CD4-positive, CD25-positive, alpha-beta regulatory T cell (primary cell): ENCODE data around the gene POC5. TPM values are rescaled to one million over a fixed set of nuclear protein-coding genes. Genes with fewer than 3 reads are reported as not detected.

Experiments
- ATAC-seq, 2 donors: fragments of 150-1000 bp; cut with Tn5 transposase; one replicate each; pipeline ENCODE4 v1.10.0; 2021; ENCODE audit warnings: low read depth in 2 of 2, moderate number of reproducible peaks in 2 of 2, moderate library complexity in 1 of 2
- DNase-seq, 3 donors: peaks; one replicate each; pipeline versions ENCODE4 v3.0.0 to v3.0.0-alpha.2; 2012 to 2022; ENCODE audit warnings: mixed read lengths in 1 of 3
- H3K27ac ChIP-seq: one replicate; pipeline ENCODE4 v1.7.0; 2013; ENCODE audit warnings: mild to moderate bottlenecking, low read length; ENCODE audit not compliant: insufficient read depth, poor library complexity, severe bottlenecking
- H3K27me3 ChIP-seq: one replicate; pipeline ENCODE4 v1.7.0; 2013; ENCODE audit warnings: low read length; ENCODE audit not compliant: control insufficient read depth, insufficient read depth
- H3K36me3 ChIP-seq: one replicate; pipeline ENCODE4 v1.7.0; 2013; ENCODE audit warnings: mild to moderate bottlenecking, low read length, moderate library complexity; ENCODE audit not compliant: control insufficient read depth, insufficient read depth
- H3K4me1 ChIP-seq: 2 replicates; pipeline ENCODE4 v1.7.0; 2013; ENCODE audit warnings: mild to moderate bottlenecking, low read length; ENCODE audit not compliant: insufficient read depth, control insufficient read depth, poor library complexity, severe bottlenecking
- H3K4me3 ChIP-seq: one replicate; pipeline ENCODE4 v1.7.0; 2013; ENCODE audit warnings: low read depth, mild to moderate bottlenecking, low read length, moderate library complexity
- H3K9me3 ChIP-seq, 2 experiments: 1 replicate in 1 of 2; 2 replicates in 1 of 2; pipeline ENCODE4 v1.7.0; 2013; ENCODE audit warnings: low read length in 2 of 2, mild to moderate bottlenecking in 1 of 2, moderate library complexity in 1 of 2; ENCODE audit not compliant: control insufficient read depth in 2 of 2
- H3K27ac Mint-ChIP-seq, 3 donors: one replicate each; pipeline ENCODE4 v1.8.0; 2020 to 2022; ENCODE audit warnings: mild to moderate bottlenecking in 3 of 3, mixed read lengths in 3 of 3, moderate library complexity in 2 of 3
- H3K27me3 Mint-ChIP-seq: one replicate; pipeline ENCODE4 v1.8.0; 2022; ENCODE audit warnings: mild to moderate bottlenecking, mixed read lengths
- H3K36me3 Mint-ChIP-seq: one replicate; pipeline ENCODE4 v1.8.0; 2020; ENCODE audit warnings: mixed read lengths
- H3K4me1 Mint-ChIP-seq, 4 donors: one replicate each; pipeline ENCODE4 v1.8.0; 2020 to 2022; ENCODE audit warnings: mixed read lengths in 4 of 4, mild to moderate bottlenecking in 1 of 4
- H3K4me3 Mint-ChIP-seq, 4 donors: one replicate each; pipeline ENCODE4 v1.8.0; 2020 to 2022; ENCODE audit warnings: mild to moderate bottlenecking in 4 of 4, mixed read lengths in 4 of 4, moderate library complexity in 3 of 4
- H3K9me3 Mint-ChIP-seq, 7 donors: one replicate each; pipeline ENCODE4 v1.8.0; 2020 to 2022; ENCODE audit warnings: mixed read lengths in 7 of 7, mild to moderate bottlenecking in 3 of 7, moderate library complexity in 2 of 7
- polyA plus RNA-seq, 4 donors: library from polyadenylated mRNA; unstranded; fragments of 300-500 nt; fragmentation: Illumina TruSeq; gene quantifications; one replicate each; pipeline ENCODE4 v1.2.3, GENCODE V29; 2021
- total RNA-seq: library from RNA; stranded (reverse); gene quantifications from one replicate; pipeline ENCODE4 v1.2.3, GENCODE V29; 2022

POC5 gene
- total and polyA plus RNA-seq, 5 donors from 2014 or later: 13.7 to 21.2 (median 17.5) TPM

- H3K36me3 Mint-ChIP-seq: no peaks in the 10 kb centered on the region
- peaks cover 6 to 21% (median 12%) of the 10 kb centered on the region in 4 donors for H3K4me1 Mint-ChIP-seq
- DNase-seq (no peak), ATAC-seq (no peak)
- peaks cover 25% of the 10 kb centered on the region for H3K27me3 Mint-ChIP-seq
- H3K36me3 ChIP-seq: no peaks in the 10 kb centered on the region
- peak overlapping the region in 1 of 4 donors; percentile 36 for H3K4me3 Mint-ChIP-seq
- H3K4me1 ChIP-seq: peaks cover 16% of the 10 kb centered on the region
- no peak overlapping the region for H3K4me3 ChIP-seq
- peaks cover 0 to 2% (median 0%) of the 10 kb centered on the region in 7 donors for H3K9me3 Mint-ChIP-seq
- H3K9me3 ChIP-seq: no peaks in the 10 kb centered on the region
- H3K27ac Mint-ChIP-seq: no peak overlapping the region
- no peak overlapping the region for H3K27ac ChIP-seq
- peaks cover 21% of the 10 kb centered on the region for H3K27me3 ChIP-seq
These were observed 3.6 kb upstream of the POC5 start for GRCh38 chr5:75720882-75721281.

DNA sequence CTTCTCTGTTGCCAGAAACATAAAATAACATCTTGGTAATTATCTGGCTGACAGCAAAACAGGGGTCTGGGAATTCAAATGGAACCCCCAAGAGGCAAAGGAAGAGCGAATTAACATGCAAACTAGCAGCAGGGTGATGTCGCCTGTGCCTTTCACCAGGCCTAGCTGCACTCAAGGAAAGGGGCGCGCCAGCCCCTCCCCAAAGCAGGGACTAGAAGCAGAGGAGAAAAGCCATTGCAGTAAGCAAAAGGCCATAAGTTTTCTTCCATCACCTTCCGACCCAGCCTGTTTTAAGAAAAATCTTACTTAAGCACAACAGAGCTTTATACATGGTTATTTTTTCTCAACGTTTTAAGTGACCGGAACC lies 539 bp downstream of the POC5 start:
- Mint-ChIP-seq H3K27ac (peak overlapping the region; percentile 95 to 99 (median 99)), H3K4me3 (peak overlapping the region; percentile 99 to 100 (median 100)), H3K27me3 (peaks cover 15% of the 10 kb centered on the region), H3K9me3 (no peaks in the 10 kb centered on the region), H3K4me1 (peaks cover 30 to 47% (median 42%) of the 10 kb centered on the region in 4 donors), H3K36me3 (peaks cover 18% of the 10 kb centered on the region)
- Histone ChIP-seq H3K36me3 (peaks cover 16% of the 10 kb centered on the region), H3K4me1 (peaks cover 20% of the 10 kb centered on the region), H3K27ac (peak overlapping the region; percentile 89), H3K4me3 (peak overlapping the region; percentile 98), H3K9me3 (no peaks in the 10 kb centered on the region), H3K27me3 (peaks cover 7% of the 10 kb centered on the region)
- DNase-seq: no peak
- ATAC-seq: no peak

- DNase-seq: no peak
- no peak overlapping the region for H3K27ac Mint-ChIP-seq
- H3K27ac ChIP-seq: no peak overlapping the region
- peaks cover 38 to 46% (median 41%) of the 10 kb centered on the region in 4 donors for H3K4me1 Mint-ChIP-seq
- H3K4me1 ChIP-seq: peaks cover 16% of the 10 kb centered on the region
- no peaks in the 10 kb centered on the region for H3K9me3 ChIP-seq
- peaks cover 2% of the 10 kb centered on the region for H3K27me3 Mint-ChIP-seq
- no peaks in the 10 kb centered on the region for H3K27me3 ChIP-seq
- no peak overlapping the region for H3K4me3 Mint-ChIP-seq
- no peaks in the 10 kb centered on the region for H3K9me3 Mint-ChIP-seq
- peaks cover 27% of the 10 kb centered on the region for H3K36me3 ChIP-seq
- H3K4me3 ChIP-seq: no peak overlapping the region
- peaks cover 28% of the 10 kb centered on the region for H3K36me3 Mint-ChIP-seq
- no peak for ATAC-seq
These were observed 5.1 kb downstream of the POC5 start for GRCh38 chr5:75712091-75712490.

DNA sequence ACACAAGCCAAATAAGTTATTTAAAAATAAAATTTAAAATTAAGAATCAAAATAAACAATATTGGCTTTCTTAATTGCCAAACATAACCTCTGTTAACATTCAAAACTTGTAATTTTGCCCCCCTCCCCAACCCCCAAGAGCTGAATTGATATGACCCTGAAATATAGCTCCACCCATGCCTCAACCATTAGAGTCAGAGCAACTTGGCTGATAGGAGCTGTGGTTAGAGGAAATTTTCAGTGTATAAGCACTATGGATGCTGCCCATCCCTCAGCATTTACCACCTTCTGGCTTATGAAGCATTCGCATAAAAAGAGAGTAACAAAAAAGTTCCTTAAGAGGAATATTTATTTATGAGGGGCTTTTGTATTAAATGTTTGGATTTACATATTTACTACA lies 6.1 kb downstream of the POC5 start:
- Mint-ChIP-seq H3K4me1 (peaks cover 32 to 40% (median 38%) of the 10 kb centered on the region in 4 donors), H3K27me3 (no peaks in the 10 kb centered on the region), H3K27ac (no peak overlapping the region), H3K4me3 (no peak overlapping the region), H3K36me3 (peaks cover 29% of the 10 kb centered on the region), H3K9me3 (no peaks in the 10 kb centered on the region)
- Histone ChIP-seq H3K36me3 (peaks cover 27% of the 10 kb centered on the region), H3K27ac (no peak overlapping the region), H3K4me3 (no peak overlapping the region), H3K4me1 (peaks cover 7% of the 10 kb centered on the region), H3K9me3 (no peaks in the 10 kb centered on the region), H3K27me3 (no peaks in the 10 kb centered on the region)
- ATAC-seq: no peak
- no peak for DNase-seq

GRCh38 chr5:75710637-75711036 lies 6.6 kb downstream of the POC5 start:
- H3K4me3 Mint-ChIP-seq: no peak overlapping the region
- no peak for ATAC-seq
- H3K36me3 ChIP-seq: peaks cover 27% of the 10 kb centered on the region
- peak overlapping the region in 1 of 3 donors; percentile 78 for H3K27ac Mint-ChIP-seq
- H3K27me3 ChIP-seq: no peaks in the 10 kb centered on the region
- H3K9me3 Mint-ChIP-seq: no peaks in the 10 kb centered on the region
- H3K27me3 Mint-ChIP-seq: no peaks in the 10 kb centered on the region
- no peaks in the 10 kb centered on the region for H3K9me3 ChIP-seq
- H3K27ac ChIP-seq: no peak overlapping the region
- DNase-seq: no peak
- H3K36me3 Mint-ChIP-seq: peaks cover 28% of the 10 kb centered on the region
- peaks cover 2% of the 10 kb centered on the region for H3K4me1 ChIP-seq
- H3K4me1 Mint-ChIP-seq: peaks cover 28 to 40% (median 35%) of the 10 kb centered on the region in 4 donors
- H3K4me3 ChIP-seq: no peak overlapping the region

- H3K9me3 ChIP-seq: no peaks in the 10 kb centered on the region
- Mint-ChIP-seq H3K4me1 (peaks cover 10 to 26% (median 15%) of the 10 kb centered on the region in 4 donors), H3K27ac (peak overlapping the region in 1 of 3 donors; percentile 60), H3K4me3 (no peak overlapping the region), H3K36me3 (peaks cover 22% of the 10 kb centered on the region), H3K9me3 (no peaks in the 10 kb centered on the region), H3K27me3 (no peaks in the 10 kb centered on the region)
- H3K36me3 ChIP-seq: peaks cover 41% of the 10 kb centered on the region
- ATAC-seq: no peak
- DNase-seq: no peak
- no peaks in the 10 kb centered on the region for H3K27me3 ChIP-seq
- no peak overlapping the region for H3K4me3 ChIP-seq
- H3K27ac ChIP-seq: no peak overlapping the region
- no peaks in the 10 kb centered on the region for H3K4me1 ChIP-seq
These were observed 9.2 kb downstream of the POC5 start for GRCh38 chr5:75707911-75708509.

DNA sequence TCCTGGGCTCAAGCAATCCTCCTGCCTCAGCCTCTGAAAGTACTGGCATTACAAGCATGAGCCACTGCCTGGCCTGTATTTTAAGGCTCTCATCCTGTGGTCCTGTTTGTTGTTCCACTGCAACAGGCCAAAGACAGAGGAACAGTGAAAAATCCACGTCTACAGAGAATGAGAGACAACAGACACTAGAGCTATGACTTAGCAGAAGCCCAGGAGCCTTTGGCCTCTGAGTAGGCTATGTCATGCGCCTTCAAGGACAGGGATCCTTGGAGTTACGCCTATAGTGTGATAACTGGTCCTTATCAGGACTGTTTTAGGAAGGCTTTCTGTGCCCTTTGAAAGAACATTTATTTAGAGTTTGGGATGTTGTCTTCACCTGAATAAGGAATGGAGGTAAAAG lies 10.5 kb downstream of the POC5 start:
- Histone ChIP-seq H3K27ac (no peak overlapping the region), H3K9me3 (no peaks in the 10 kb centered on the region), H3K27me3 (no peaks in the 10 kb centered on the region), H3K4me3 (no peak overlapping the region), H3K4me1 (no peaks in the 10 kb centered on the region), H3K36me3 (peaks cover 41% of the 10 kb centered on the region)
- Mint-ChIP-seq H3K4me3 (no peak overlapping the region), H3K9me3 (no peaks in the 10 kb centered on the region), H3K27me3 (no peaks in the 10 kb centered on the region), H3K36me3 (peaks cover 32% of the 10 kb centered on the region), H3K27ac (no peak overlapping the region), H3K4me1 (peaks cover 11 to 21% (median 12%) of the 10 kb centered on the region in 4 donors)
- ATAC-seq (no peak), DNase-seq (no peak)

DNA sequence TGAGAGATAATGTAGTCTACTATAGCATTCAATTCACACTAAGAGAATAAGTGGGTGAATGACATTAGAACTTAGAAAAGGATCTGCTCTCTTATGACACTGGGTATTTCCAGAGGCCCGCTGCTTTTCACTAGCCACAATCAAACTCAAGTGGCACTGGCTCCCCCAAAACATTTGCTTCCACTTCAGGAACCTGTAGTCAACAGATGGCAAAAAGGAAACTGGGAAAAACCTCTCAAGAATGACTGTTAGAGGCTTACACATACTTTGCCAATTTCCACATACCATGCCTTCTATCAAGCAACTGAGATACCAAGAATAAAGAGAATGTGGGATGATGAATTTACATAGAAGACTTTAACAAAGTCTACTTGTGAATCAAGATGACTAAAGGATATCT lies 11.2 kb downstream of the POC5 start:
- peak overlapping the region in 2 of 3 donors; percentile 12 to 16 for H3K27ac Mint-ChIP-seq

More for the DNA sequence above, 11.2 kb downstream of the POC5 start:
- Mint-ChIP-seq H3K9me3 (no peaks in the 10 kb centered on the region), H3K4me3 (no peak overlapping the region), H3K27me3 (no peaks in the 10 kb centered on the region), H3K36me3 (peaks cover 31% of the 10 kb centered on the region), H3K4me1 (peaks cover 8 to 19% (median 10%) of the 10 kb centered on the region in 4 donors)
- no peak for DNase-seq
- no peak overlapping the region for H3K27ac ChIP-seq
- no peaks in the 10 kb centered on the region for H3K9me3 ChIP-seq
- H3K4me3 ChIP-seq: no peak overlapping the region
- H3K36me3 ChIP-seq: peaks cover 42% of the 10 kb centered on the region
- no peaks in the 10 kb centered on the region for H3K27me3 ChIP-seq
- ATAC-seq: no peak
- no peaks in the 10 kb centered on the region for H3K4me1 ChIP-seq
